Measurements from ENCODE around the gene MOCS2.

DNA sequence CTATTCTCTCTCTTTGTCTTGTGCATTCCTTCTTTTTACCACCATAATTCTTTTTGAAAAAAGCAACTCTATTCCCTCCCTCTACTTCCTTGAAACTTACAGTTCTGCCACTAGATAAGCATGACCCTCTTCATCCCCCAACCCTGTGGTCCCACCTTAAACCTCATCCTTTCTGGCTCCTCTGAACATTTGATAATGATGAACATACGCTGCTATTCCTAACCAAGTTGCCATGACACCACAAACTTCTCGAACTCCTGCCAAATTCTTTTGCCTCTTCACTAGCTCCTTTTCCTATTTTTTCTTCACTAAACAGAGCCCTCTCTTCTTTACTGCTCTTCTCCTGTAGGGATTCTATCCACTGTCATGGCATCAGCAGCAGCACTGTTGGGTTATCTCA, 57.1 kb downstream of the MOCS2 start:
- TF ChIP-seq EZH2 (IDR thresholded peaks at IDR 0.05; ENCODE audit: low read depth, low read length, severe bottlenecking), result no peak
- no peak for TF ChIP-seq YY1 (IDR thresholded peaks at IDR 0.05; ENCODE audit: low read depth, low read length)
- no peak for TF ChIP-seq JUND (IDR thresholded peaks at IDR 0.05; ENCODE audit: low read length)
- no peak for TF ChIP-seq EP300 (IDR thresholded peaks at IDR 0.05; ENCODE audit: borderline replicate concordance in 1 of 2, low read depth in 2 of 2, low read length in 2 of 2)
- TF ChIP-seq POLR2A (IDR thresholded peaks at IDR 0.05; ENCODE audit: control extremely low read depth in 1 of 2, low read depth in 2 of 2, low read length in 2 of 2), result no peak
- TF ChIP-seq, protein P1, sequence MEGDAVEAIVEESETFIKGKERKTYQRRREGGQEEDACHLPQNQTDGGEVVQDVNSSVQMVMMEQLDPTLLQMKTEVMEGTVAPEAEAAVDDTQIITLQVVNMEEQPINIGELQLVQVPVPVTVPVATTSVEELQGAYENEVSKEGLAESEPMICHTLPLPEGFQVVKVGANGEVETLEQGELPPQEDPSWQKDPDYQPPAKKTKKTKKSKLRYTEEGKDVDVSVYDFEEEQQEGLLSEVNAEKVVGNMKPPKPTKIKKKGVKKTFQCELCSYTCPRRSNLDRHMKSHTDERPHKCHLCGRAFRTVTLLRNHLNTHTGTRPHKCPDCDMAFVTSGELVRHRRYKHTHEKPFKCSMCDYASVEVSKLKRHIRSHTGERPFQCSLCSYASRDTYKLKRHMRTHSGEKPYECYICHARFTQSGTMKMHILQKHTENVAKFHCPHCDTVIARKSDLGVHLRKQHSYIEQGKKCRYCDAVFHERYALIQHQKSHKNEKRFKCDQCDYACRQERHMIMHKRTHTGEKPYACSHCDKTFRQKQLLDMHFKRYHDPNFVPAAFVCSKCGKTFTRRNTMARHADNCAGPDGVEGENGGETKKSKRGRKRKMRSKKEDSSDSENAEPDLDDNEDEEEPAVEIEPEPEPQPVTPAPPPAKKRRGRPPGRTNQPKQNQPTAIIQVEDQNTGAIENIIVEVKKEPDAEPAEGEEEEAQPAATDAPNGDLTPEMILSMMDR (IDR thresholded peaks at IDR 0.05; ENCODE audit: control extremely low read depth in 1 of 3, insufficient read depth in 1 of 3, low read depth in 1 of 3, low read length in 3 of 3), result no peak
- no peak for TF ChIP-seq JUN (IDR thresholded peaks at IDR 0.05; ENCODE audit: low read depth, low read length)
- no peak for TF ChIP-seq TAF1 (IDR thresholded peaks at IDR 0.05; ENCODE audit: low read depth, low read length)
- no peak for TF ChIP-seq SIX5 (IDR thresholded peaks at IDR 0.05; ENCODE audit: low read depth, low read length)
- no peak for TF ChIP-seq POLR2AphosphoS5 (IDR thresholded peaks at IDR 0.05; ENCODE audit: low read depth, low read length)
- TF ChIP-seq CBX5 (IDR thresholded peaks at IDR 0.05; ENCODE audit: low read depth, low read length), result no peak
- TF ChIP-seq, protein P2, sequence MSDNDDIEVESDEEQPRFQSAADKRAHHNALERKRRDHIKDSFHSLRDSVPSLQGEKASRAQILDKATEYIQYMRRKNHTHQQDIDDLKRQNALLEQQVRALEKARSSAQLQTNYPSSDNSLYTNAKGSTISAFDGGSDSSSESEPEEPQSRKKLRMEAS (IDR thresholded peaks at IDR 0.05), result no peak
- TF ChIP-seq NRF1 (IDR thresholded peaks at IDR 0.05; ENCODE audit: low read depth, low read length), result no peak
